Measurements from ENCODE around the gene TMC1.
"Not testable (repeated sequence)": the region's sequence is repeated elsewhere in the genome, so short reads cannot be mapped to it uniquely, and the experiment has no call there.

TMC1 gene

DNA sequence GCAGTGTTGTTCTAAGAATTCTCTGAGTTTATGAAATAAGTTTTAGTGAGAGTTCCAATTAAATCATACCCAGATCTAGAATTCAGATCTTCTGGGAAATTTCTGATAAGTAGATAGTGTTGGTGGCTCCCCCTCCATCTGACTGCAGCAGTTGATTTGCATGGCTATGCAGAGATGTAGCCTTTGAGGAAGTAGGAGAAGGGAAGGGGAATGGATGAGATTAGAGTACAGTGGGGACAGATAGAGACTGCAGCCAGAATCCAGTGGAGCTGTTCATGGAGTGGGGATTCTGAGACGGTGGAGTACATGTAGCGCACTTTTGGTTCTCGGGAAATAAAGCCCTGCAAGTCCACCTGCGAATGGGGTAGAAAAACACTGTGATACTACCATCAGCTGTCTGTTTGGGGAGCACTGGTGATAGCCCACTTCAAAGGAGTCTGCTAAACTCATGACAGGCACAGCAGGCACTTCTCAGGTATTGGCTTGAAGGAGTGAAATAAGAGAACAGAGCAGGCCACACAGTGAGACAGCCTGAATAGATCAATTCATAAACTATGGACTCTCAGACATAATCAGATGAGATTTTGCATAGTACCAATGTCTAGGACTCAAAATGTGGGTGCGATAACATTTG is 334.6 kb downstream of the TMC1 start:
- no peaks in the 10 kb centered on the region for H3K27me3 ChIP-seq (replicated peaks; ENCODE audit: control insufficient read depth, insufficient read depth, low read length)
- H3K4me1 ChIP-seq (ENCODE audit: control insufficient read depth, insufficient read depth, low read length): peaks cover 16% of the 10 kb centered on the region
- H3K4me3 ChIP-seq (ENCODE audit: low read length): no peak overlapping the region
- no peaks in the 10 kb centered on the region for H3K36me3 ChIP-seq (ENCODE audit: control insufficient read depth, insufficient read depth, low read length, severe bottlenecking)
- no peak overlapping the region for H3K9ac ChIP-seq (ENCODE audit: low read length)
- DNase-seq (ENCODE audit: low read depth): no peak
- H3K9me3 ChIP-seq (ENCODE audit: control insufficient read depth, low read length): no peaks in the 10 kb centered on the region

DNA sequence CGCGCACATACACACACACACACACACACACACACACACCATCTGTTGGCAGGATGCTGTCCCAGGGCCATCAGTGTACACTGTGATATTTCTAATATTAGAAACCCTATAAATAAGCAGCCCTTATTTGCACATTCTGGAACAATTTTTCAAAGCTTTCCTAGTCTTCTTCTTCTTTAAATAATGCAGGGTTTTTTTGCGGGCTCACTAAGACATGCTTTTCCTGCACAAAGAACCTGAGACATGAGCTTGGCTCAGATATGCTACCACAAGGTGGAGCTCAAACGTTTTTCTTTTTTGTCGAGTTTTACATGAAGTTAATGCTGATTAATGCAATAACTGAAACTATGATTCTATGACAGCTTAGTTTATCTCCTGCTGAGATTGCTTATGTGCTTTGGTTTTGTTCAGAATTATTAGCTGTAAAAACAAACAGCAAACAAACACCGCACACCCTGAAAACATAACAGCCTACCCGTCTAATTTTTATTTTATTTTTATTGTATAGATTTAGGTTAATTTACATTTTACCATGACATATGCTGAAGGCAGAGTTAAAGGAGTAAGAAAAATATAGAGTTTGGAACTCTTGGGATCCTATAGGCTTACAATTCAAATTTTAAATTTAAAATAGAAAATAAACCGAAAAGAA is 335.7 kb downstream of the TMC1 start:
- no peaks in the 10 kb centered on the region for H3K36me3 ChIP-seq (ENCODE audit: control insufficient read depth, insufficient read depth, low read length, severe bottlenecking)
- no peak overlapping the region for H3K9ac ChIP-seq (ENCODE audit: low read length)
- peak; percentile 88 for DNase-seq (ENCODE audit: low read depth)
- no peak overlapping the region for H3K4me3 ChIP-seq (ENCODE audit: low read length)
- H3K4me1 ChIP-seq (ENCODE audit: control insufficient read depth, insufficient read depth, low read length): peaks cover 16% of the 10 kb centered on the region
- no peaks in the 10 kb centered on the region for H3K9me3 ChIP-seq (ENCODE audit: control insufficient read depth, low read length)
- no peaks in the 10 kb centered on the region for H3K27me3 ChIP-seq (replicated peaks; ENCODE audit: control insufficient read depth, insufficient read depth, low read length)

DNA sequence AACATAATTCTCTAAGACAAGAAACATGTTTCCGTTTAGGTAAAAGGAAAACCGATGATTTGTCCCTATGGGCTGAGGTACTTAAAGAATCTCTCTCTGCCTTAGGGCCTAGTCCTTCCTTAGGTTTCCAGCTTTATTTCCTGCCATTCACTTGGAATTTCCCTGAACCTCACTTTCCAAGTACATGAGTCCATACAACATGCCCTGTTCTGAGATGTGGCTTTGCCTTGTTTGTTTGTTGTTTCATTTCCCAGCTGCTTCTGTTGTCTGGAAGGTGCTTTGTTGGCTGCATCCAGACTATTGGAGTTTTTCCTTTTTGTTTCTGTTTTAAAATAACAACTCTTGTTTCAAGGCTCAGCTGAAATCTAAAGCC is 336.2 kb downstream of the TMC1 start:
- peaks cover 16% of the 10 kb centered on the region for H3K4me1 ChIP-seq (ENCODE audit: control insufficient read depth, insufficient read depth, low read length)
- no peaks in the 10 kb centered on the region for H3K36me3 ChIP-seq (ENCODE audit: control insufficient read depth, insufficient read depth, low read length, severe bottlenecking)
- H3K9me3 ChIP-seq (ENCODE audit: control insufficient read depth, low read length): no peaks in the 10 kb centered on the region
- H3K27me3 ChIP-seq (replicated peaks; ENCODE audit: control insufficient read depth, insufficient read depth, low read length): no peaks in the 10 kb centered on the region
- H3K4me3 ChIP-seq (ENCODE audit: low read length): peak overlapping the region; percentile 3
- DNase-seq (ENCODE audit: low read depth): peak; percentile 23
- H3K9ac ChIP-seq (ENCODE audit: low read length): no peak overlapping the region

DNA sequence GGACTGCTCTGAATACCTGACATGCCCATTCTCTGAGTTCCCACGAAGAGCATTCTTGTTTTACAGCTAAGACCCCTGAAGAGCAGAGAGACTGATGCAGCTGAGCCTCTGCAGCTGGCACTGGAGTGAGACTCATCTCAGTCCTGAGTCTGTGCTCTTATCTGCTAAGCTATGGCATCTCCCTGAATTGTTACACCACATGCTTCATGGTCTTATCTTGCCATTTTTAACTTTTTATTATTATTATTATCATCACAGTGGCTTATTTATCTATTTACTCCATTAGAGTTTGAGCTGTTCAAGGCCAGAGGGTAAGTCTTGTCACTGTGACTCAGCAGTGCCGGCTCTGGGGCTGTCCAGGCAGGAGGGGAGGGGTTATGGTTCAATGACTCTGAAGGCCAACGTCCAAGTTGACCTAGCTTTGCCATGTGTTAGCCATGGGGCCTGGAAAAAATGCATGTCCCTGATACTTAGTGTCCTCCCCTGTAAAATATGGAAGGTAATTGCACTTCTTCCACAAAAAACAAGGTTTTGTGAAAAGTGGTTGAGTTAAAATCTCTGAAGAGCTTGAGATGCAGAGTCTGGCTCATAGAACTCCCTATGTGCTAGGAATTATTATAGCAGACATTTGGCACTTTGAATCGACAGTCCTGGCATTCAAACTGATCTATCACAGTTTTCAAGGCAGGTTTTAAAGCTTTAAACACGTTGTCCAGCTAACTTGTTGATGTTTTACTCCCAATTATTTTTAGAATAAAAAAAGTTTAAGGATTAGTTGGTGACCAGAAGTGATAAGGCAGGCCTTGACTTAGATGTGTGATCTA is 336.9 kb downstream of the TMC1 start:
- Histone ChIP-seq H3K27me3 (replicated peaks; ENCODE audit: control insufficient read depth, insufficient read depth, low read length) (no peaks in the 10 kb centered on the region), H3K9me3 (ENCODE audit: control insufficient read depth, low read length) (no peaks in the 10 kb centered on the region), H3K4me1 (ENCODE audit: control insufficient read depth, insufficient read depth, low read length) (peaks cover 16% of the 10 kb centered on the region), H3K9ac (ENCODE audit: low read length) (no peak overlapping the region), H3K36me3 (ENCODE audit: control insufficient read depth, insufficient read depth, low read length, severe bottlenecking) (no peaks in the 10 kb centered on the region), H3K4me3 (ENCODE audit: low read length) (peak overlapping the region; percentile 3)
- peak; percentile 22 for DNase-seq (ENCODE audit: low read depth)

DNA sequence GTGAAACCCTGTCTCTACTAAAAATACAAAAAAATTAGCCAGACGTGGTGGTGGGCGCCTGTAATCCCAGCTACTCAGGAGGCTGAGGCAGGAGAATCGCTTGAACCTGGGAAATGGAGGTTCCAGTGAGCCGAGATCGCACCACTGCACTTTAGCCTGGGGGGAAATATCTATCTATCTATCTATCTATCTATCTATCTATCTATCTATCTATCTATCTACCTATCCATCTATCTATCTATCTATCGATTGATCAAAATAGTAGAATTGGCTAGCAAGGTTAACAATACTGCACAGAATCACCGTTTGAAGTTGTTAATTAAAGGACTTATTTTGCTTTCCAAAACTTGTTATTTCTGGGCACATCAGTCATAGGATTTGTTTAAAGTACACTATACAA is 341.4 kb downstream of the TMC1 start:
- not testable (repeated sequence) for H3K36me3 ChIP-seq (ENCODE audit: control insufficient read depth, insufficient read depth, low read length, severe bottlenecking); H3K9me3 ChIP-seq (ENCODE audit: control insufficient read depth, low read length); H3K4me3 ChIP-seq (ENCODE audit: low read length); DNase-seq (ENCODE audit: low read depth); H3K9ac ChIP-seq (ENCODE audit: low read length); H3K27me3 ChIP-seq (replicated peaks; ENCODE audit: control insufficient read depth, insufficient read depth, low read length); H3K4me1 ChIP-seq (ENCODE audit: control insufficient read depth, insufficient read depth, low read length)

DNA sequence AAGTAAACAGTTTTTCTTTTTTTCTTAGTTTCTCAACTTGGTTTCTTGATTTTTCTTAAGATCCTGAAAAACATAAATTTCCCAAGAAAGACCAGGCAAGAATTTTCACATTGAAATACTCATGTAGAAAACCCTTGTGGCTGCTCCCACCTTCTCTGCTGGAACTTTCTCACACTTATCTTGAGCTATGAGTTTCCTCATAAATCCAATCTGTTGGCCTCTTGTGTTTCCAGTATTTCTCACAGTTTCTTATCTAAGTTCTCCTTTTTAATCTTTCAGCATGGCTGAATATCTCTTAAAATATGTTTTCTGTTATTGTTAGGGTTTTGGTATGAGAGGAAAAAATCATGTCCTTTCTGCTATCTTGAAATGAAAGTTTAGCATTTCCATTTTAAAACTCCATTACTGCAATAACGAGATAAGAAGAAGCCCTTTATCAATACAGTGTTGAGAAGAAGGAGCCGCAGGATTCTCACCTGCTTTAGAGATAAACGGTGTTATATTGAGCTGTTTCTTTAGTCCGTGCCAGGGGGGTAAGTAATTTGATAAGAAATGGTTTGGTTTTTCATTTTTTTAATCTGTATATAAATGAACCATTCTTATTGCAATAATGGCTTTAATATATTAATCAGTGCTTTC is 342.2 kb downstream of the TMC1 start:
- Histone ChIP-seq H3K27me3 (replicated peaks; ENCODE audit: control insufficient read depth, insufficient read depth, low read length) (no peaks in the 10 kb centered on the region), H3K36me3 (ENCODE audit: control insufficient read depth, insufficient read depth, low read length, severe bottlenecking) (no peaks in the 10 kb centered on the region), H3K9me3 (ENCODE audit: control insufficient read depth, low read length) (no peaks in the 10 kb centered on the region), H3K4me3 (ENCODE audit: low read length) (no peak overlapping the region), H3K4me1 (ENCODE audit: control insufficient read depth, insufficient read depth, low read length) (peaks cover under 1% of the 10 kb centered on the region), H3K9ac (ENCODE audit: low read length) (no peak overlapping the region)
- DNase-seq (ENCODE audit: low read depth): no peak

DNA sequence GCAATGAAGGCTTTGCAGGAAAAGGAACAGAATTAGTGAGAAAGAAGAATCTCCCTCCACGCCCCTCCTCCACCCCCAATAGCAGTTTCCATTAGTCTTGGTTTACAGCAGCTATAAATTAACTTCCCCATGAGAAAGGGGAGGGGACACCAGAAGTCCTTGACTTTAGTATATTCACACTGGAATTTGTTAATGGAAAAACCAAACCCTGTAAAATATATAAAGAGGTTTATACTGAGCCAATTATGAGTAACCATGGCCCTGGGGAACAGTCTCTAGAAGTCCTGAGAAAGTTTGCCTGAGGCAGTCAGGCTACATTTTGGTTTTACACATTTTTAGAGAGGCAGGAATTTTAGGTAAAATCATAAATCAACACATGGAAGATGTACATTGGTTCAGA is 342.9 kb downstream of the TMC1 start:
- Histone ChIP-seq H3K36me3 (ENCODE audit: control insufficient read depth, insufficient read depth, low read length, severe bottlenecking) (no peaks in the 10 kb centered on the region), H3K9me3 (ENCODE audit: control insufficient read depth, low read length) (no peaks in the 10 kb centered on the region), H3K27me3 (replicated peaks; ENCODE audit: control insufficient read depth, insufficient read depth, low read length) (no peaks in the 10 kb centered on the region), H3K4me3 (ENCODE audit: low read length) (no peak overlapping the region), H3K9ac (ENCODE audit: low read length) (no peak overlapping the region), H3K4me1 (ENCODE audit: control insufficient read depth, insufficient read depth, low read length) (no peaks in the 10 kb centered on the region)
- DNase-seq (ENCODE audit: low read depth): no peak

DNA sequence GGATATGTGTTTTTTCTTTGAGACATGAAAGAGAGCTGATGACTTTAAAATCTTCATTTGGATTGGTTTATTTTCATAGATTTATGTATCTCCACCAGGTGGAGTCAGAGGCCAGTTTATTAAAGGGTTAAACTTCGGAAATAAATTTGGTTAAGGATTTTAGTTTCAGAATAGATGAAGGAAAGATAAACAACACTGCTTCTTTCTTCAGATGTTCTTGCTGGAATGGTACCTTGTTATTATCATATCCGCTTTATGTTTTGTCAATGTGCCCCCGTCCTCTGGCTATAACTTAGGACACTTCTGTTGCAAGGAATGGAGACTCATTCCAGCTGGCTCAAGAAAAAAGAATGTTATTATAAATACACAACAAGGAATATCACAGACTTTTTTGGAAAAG is 350.3 kb downstream of the TMC1 start:
- H3K36me3 ChIP-seq (ENCODE audit: control insufficient read depth, insufficient read depth, low read length, severe bottlenecking): no peaks in the 10 kb centered on the region
- peak overlapping the region; percentile 16 for H3K4me3 ChIP-seq (ENCODE audit: low read length)
- peak; percentile 72 for DNase-seq (ENCODE audit: low read depth)
- no peaks in the 10 kb centered on the region for H3K9me3 ChIP-seq (ENCODE audit: control insufficient read depth, low read length)
- peaks cover 42% of the 10 kb centered on the region for H3K4me1 ChIP-seq (ENCODE audit: control insufficient read depth, insufficient read depth, low read length)
- peak overlapping the region; percentile 16 for H3K9ac ChIP-seq (ENCODE audit: low read length)
- H3K27me3 ChIP-seq (replicated peaks; ENCODE audit: control insufficient read depth, insufficient read depth, low read length): no peaks in the 10 kb centered on the region

DNA sequence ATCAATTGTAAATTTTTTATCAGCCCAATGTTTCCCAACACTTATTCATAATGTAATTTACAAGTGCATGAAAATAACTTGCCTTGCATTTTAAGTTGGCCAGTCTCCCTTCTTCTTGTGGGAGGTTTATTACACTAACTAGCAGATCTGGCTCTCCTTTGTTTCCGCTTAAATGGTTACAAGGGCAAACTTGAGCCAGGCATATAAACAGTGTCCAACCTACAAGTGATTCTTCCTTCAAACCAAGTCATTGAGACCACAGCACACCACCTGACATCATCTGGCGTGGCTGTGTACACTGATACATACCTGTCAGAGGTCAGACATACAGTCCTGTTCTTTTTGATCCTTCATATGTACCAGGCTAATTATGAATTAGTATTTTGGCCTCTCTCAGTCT is 351.3 kb downstream of the TMC1 start:
- peak overlapping the region; percentile 5 for H3K4me3 ChIP-seq (ENCODE audit: low read length)
- peaks cover 42% of the 10 kb centered on the region for H3K4me1 ChIP-seq (ENCODE audit: control insufficient read depth, insufficient read depth, low read length)
- H3K9ac ChIP-seq (ENCODE audit: low read length): no peak overlapping the region
- H3K9me3 ChIP-seq (ENCODE audit: control insufficient read depth, low read length): no peaks in the 10 kb centered on the region
- no peaks in the 10 kb centered on the region for H3K27me3 ChIP-seq (replicated peaks; ENCODE audit: control insufficient read depth, insufficient read depth, low read length)
- no peak for DNase-seq (ENCODE audit: low read depth)
- H3K36me3 ChIP-seq (ENCODE audit: control insufficient read depth, insufficient read depth, low read length, severe bottlenecking): no peaks in the 10 kb centered on the region

DNA sequence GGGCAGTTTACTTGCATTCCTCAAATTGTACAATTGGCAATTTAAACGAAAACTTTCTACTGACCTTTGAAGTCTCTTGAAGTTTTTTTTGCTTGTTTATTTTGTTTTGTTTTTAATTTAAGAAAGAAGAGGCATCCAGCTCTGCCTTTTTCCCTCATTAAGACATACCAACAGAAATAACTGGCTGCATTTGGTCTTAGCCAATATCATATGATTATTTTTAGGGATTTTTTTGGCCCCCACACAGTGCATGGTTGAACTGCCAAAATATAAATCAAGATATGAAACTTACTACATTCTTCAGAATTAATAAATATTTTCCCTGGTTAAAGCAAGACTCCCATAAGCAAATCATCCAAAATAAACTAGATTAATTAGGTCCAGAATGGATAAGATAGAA is 352.0 kb downstream of the TMC1 start:
- Histone ChIP-seq H3K9ac (ENCODE audit: low read length) (no peak overlapping the region), H3K27me3 (replicated peaks; ENCODE audit: control insufficient read depth, insufficient read depth, low read length) (no peaks in the 10 kb centered on the region), H3K9me3 (ENCODE audit: control insufficient read depth, low read length) (peaks cover under 1% of the 10 kb centered on the region), H3K36me3 (ENCODE audit: control insufficient read depth, insufficient read depth, low read length, severe bottlenecking) (no peaks in the 10 kb centered on the region), H3K4me1 (ENCODE audit: control insufficient read depth, insufficient read depth, low read length) (peaks cover 42% of the 10 kb centered on the region), H3K4me3 (ENCODE audit: low read length) (no peak overlapping the region)
- no peak for DNase-seq (ENCODE audit: low read depth)

DNA sequence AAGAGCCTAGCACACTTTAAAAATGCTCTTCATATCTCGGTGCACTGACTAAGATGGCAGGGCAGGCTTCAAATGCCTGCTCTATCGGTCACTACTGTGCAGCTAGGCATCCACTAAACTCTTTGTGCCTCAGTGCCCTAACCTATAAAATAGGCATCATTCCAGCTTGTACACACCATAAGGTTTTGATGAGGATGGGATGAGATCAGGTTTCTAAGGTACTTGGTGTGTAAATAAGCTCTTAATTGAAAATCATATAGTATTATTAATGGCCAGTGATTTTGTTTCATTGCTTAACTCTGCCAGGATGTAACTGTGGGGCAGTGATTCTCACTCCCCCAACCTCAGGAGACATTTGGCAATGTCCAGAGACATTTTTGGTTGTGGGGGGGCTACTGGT is 352.9 kb downstream of the TMC1 start:
- DNase-seq (ENCODE audit: low read depth): no peak
- H3K4me1 ChIP-seq (ENCODE audit: control insufficient read depth, insufficient read depth, low read length): peaks cover 42% of the 10 kb centered on the region
- no peak overlapping the region for H3K4me3 ChIP-seq (ENCODE audit: low read length)
- H3K9me3 ChIP-seq (ENCODE audit: control insufficient read depth, low read length): peaks cover 3% of the 10 kb centered on the region
- H3K36me3 ChIP-seq (ENCODE audit: control insufficient read depth, insufficient read depth, low read length, severe bottlenecking): no peaks in the 10 kb centered on the region
- no peak overlapping the region for H3K9ac ChIP-seq (ENCODE audit: low read length)
- H3K27me3 ChIP-seq (replicated peaks; ENCODE audit: control insufficient read depth, insufficient read depth, low read length): no peaks in the 10 kb centered on the region
